Neural cell (in vitro differentiated cells): ENCODE results near the gene TMC6. TPM values are rescaled to one million over a fixed set of nuclear protein-coding genes. Genes with fewer than 3 reads are reported as not detected.
"Not testable (repeated sequence)": the region's sequence is repeated elsewhere in the genome, so short reads cannot be mapped to it uniquely, and the experiment has no call there.

Experiments
- H2AFZ ChIP-seq: fragments of 200-600, 300-800 bp; sonication (generic), shearing (Covaris generic); 2 replicates; pipeline ENCODE4 v1.6.0; 2014; ENCODE audit warnings: low read depth, mild to moderate bottlenecking, antibody characterized with exemption, low read length, moderate library complexity
- H3F3A ChIP-seq: fragments of 200-600 bp; shearing (Covaris generic); 2 replicates; pipeline ENCODE4 v1.6.1; 2016; ENCODE audit warnings: mild to moderate bottlenecking, moderate library complexity, mixed read lengths, antibody characterized with exemption, low read length; ENCODE audit not compliant: insufficient read depth, poor library complexity, severe bottlenecking
- H3K27ac ChIP-seq: fragments of 200-600, 300-800 bp; sonication (generic), shearing (Covaris generic); 2 replicates; pipeline ENCODE4 v1.5.1; 2014; ENCODE audit warnings: mild to moderate bottlenecking, low read length, moderate library complexity
- H3K27me3 ChIP-seq: fragments of 300-800, 200-600 bp; sonication (generic), shearing (Covaris generic); 2 replicates; pipeline ENCODE4 v1.6.0; 2014; ENCODE audit warnings: mild to moderate bottlenecking, low read depth, low read length, moderate library complexity; ENCODE audit not compliant: insufficient read depth
- H3K36me3 ChIP-seq: fragments of 300-800, 200-600 bp; sonication (generic), shearing (Covaris generic); 2 replicates; pipeline ENCODE4 v1.5.1; 2014; ENCODE audit warnings: mild to moderate bottlenecking, antibody characterized with exemption, low read length, moderate library complexity; ENCODE audit not compliant: insufficient read depth
- H3K4me2 ChIP-seq: fragments of 300-800, 200-600 bp; sonication (generic), shearing (Covaris generic); 2 replicates; pipeline ENCODE4 v1.6.0; 2014; ENCODE audit warnings: mild to moderate bottlenecking, low read length
- H3K4me3 ChIP-seq: fragments of 300-800, 200-600 bp; sonication (generic), shearing (Covaris generic); 2 replicates; pipeline ENCODE4 v1.5.1; 2014; ENCODE audit warnings: mild to moderate bottlenecking, low read length, moderate library complexity
- H3K79me2 ChIP-seq: fragments of 200-600 bp; shearing (Covaris generic); replicated peaks from 2 replicates; pipeline ENCODE4 v1.6.0; 2014; ENCODE audit warnings: mild to moderate bottlenecking, low read length, moderate library complexity; ENCODE audit not compliant: insufficient read depth
- H3K9ac ChIP-seq: fragments of 300-800, 200-600 bp; sonication (generic), shearing (Covaris generic); 2 replicates; pipeline ENCODE4 v1.6.1; 2016; ENCODE audit warnings: mild to moderate bottlenecking, low read length, mixed read lengths
- H3K9me2 ChIP-seq: fragments of 200-600 bp; shearing (Covaris generic); 2 replicates; pipeline ENCODE4 v1.6.1; 2016; ENCODE audit warnings: mild to moderate bottlenecking, low read length, mixed read lengths; ENCODE audit not compliant: insufficient read depth
- H3K9me3 ChIP-seq: fragments of 200-600, 300-800 bp; sonication (generic), shearing (Covaris generic); 2 replicates; pipeline ENCODE4 v1.6.1; 2016; ENCODE audit warnings: mild to moderate bottlenecking, mixed run types, low read length, moderate library complexity, mixed read lengths
- H4K20me1 ChIP-seq: fragments of 200-600 bp; shearing (Covaris generic); 2 replicates; pipeline ENCODE4 v1.6.1; 2016; ENCODE audit warnings: mild to moderate bottlenecking, mixed run types; ENCODE audit not compliant: insufficient read depth
- EP300 ChIP-seq: fragments of 450-650 bp; conservative IDR thresholded peaks from 2 replicates; pipeline ENCODE4 v1.6.1; 2014; ENCODE audit warnings: antibody characterized with exemption, mild to moderate bottlenecking, moderate library complexity; ENCODE audit not compliant: poor library complexity, severe bottlenecking
- EZH2 ChIP-seq: fragments of 200-600, 300-800 bp; shearing (Covaris generic), sonication (generic); IDR thresholded peaks from 2 replicates; pipeline ENCODE4 v1.6.1; 2014; ENCODE audit warnings: antibody characterized with exemption, low read length, borderline replicate concordance, mild to moderate bottlenecking; ENCODE audit not compliant: insufficient read depth, poor library complexity, severe bottlenecking
- MXI1 ChIP-seq: fragments of 450-650 bp; conservative IDR thresholded peaks from 2 replicates; pipeline ENCODE4 v1.6.1; 2014; ENCODE audit warnings: antibody characterized with exemption, mild to moderate bottlenecking; ENCODE audit not compliant: poor library complexity, severe bottlenecking
- POLR2AphosphoS5 ChIP-seq: IDR thresholded peaks from 2 replicates; pipeline ENCODE4 v1.6.1; 2012
- RAD21 ChIP-seq: fragments of 450-650 bp; conservative IDR thresholded peaks from 2 replicates; pipeline ENCODE4 v1.6.1; 2014; ENCODE audit warnings: antibody characterized with exemption, mild to moderate bottlenecking, moderate library complexity
- SMC3 ChIP-seq: fragments of 450-650 bp; conservative IDR thresholded peaks from 2 replicates; pipeline ENCODE4 v1.6.1; 2014; ENCODE audit warnings: antibody characterized with exemption, mild to moderate bottlenecking, moderate library complexity; ENCODE audit not compliant: poor library complexity
- TAF1 ChIP-seq: IDR thresholded peaks from 2 replicates; pipeline ENCODE4 v1.6.1; 2012; ENCODE audit warnings: low read depth
- polyA plus RNA-seq: library from polyadenylated mRNA; depleted of rRNA; stranded (reverse); fragments of >200 nt; gene quantifications from 2 replicates; pipeline ENCODE4 v1.2.3, GENCODE V29; 2014
- TF ChIP-seq, protein P1 (sequence below): IDR thresholded peaks from 2 replicates; pipeline ENCODE4 v1.6.1; 2012; ENCODE audit warnings: borderline replicate concordance
- TF ChIP-seq, protein P2 (sequence below): fragments of 450-650 bp; IDR thresholded peaks from 2 replicates; pipeline ENCODE4 v1.5.1; 2014; ENCODE audit warnings: antibody characterized with exemption, mild to moderate bottlenecking, moderate library complexity; ENCODE audit not compliant: poor library complexity, severe bottlenecking

The TMC6 gene
- polyA plus RNA-seq, 1 donor from 2014 or later, result 0.16 TPM

DNA sequence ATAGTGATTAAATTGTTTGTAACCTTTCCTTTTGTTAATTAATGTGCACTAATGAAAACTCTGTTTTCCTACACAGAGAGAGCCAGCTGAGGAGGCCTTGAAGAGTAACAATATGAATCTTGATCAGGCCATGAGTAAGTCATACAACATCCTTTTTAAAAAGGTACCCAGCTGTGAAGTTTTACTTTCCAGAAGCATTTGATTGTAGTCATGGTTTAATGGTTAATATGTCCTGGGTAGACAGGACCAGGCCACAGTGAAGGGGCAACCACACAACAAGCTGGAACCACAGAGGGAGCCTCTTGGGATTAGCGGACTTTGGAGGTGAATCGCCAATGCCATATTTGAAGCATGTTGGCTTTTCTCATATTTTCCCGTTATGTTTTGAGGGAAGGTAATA, 55.6 kb downstream of the TMC6 start:
- no peak overlapping the region for H3K27ac ChIP-seq
- no peak overlapping the region for H3K4me3 ChIP-seq
- TF ChIP-seq EP300, result no peak
- no peak for TF ChIP-seq SMC3
- TF ChIP-seq MXI1, result no peak
- no peak for TF ChIP-seq TAF1
- no peak for TF ChIP-seq RAD21
- TF ChIP-seq, protein P1, sequence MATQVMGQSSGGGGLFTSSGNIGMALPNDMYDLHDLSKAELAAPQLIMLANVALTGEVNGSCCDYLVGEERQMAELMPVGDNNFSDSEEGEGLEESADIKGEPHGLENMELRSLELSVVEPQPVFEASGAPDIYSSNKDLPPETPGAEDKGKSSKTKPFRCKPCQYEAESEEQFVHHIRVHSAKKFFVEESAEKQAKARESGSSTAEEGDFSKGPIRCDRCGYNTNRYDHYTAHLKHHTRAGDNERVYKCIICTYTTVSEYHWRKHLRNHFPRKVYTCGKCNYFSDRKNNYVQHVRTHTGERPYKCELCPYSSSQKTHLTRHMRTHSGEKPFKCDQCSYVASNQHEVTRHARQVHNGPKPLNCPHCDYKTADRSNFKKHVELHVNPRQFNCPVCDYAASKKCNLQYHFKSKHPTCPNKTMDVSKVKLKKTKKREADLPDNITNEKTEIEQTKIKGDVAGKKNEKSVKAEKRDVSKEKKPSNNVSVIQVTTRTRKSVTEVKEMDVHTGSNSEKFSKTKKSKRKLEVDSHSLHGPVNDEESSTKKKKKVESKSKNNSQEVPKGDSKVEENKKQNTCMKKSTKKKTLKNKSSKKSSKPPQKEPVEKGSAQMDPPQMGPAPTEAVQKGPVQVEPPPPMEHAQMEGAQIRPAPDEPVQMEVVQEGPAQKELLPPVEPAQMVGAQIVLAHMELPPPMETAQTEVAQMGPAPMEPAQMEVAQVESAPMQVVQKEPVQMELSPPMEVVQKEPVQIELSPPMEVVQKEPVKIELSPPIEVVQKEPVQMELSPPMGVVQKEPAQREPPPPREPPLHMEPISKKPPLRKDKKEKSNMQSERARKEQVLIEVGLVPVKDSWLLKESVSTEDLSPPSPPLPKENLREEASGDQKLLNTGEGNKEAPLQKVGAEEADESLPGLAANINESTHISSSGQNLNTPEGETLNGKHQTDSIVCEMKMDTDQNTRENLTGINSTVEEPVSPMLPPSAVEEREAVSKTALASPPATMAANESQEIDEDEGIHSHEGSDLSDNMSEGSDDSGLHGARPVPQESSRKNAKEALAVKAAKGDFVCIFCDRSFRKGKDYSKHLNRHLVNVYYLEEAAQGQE, result no peak
- TF ChIP-seq POLR2AphosphoS5, result no peak
- no peak for TF ChIP-seq EZH2
- TF ChIP-seq, protein P2, sequence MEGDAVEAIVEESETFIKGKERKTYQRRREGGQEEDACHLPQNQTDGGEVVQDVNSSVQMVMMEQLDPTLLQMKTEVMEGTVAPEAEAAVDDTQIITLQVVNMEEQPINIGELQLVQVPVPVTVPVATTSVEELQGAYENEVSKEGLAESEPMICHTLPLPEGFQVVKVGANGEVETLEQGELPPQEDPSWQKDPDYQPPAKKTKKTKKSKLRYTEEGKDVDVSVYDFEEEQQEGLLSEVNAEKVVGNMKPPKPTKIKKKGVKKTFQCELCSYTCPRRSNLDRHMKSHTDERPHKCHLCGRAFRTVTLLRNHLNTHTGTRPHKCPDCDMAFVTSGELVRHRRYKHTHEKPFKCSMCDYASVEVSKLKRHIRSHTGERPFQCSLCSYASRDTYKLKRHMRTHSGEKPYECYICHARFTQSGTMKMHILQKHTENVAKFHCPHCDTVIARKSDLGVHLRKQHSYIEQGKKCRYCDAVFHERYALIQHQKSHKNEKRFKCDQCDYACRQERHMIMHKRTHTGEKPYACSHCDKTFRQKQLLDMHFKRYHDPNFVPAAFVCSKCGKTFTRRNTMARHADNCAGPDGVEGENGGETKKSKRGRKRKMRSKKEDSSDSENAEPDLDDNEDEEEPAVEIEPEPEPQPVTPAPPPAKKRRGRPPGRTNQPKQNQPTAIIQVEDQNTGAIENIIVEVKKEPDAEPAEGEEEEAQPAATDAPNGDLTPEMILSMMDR, result no peak
- H3K4me2 ChIP-seq, result no peak overlapping the region
- no peaks in the 10 kb centered on the region for H3F3A ChIP-seq
- H3K9me3 ChIP-seq, result no peaks in the 10 kb centered on the region
- H4K20me1 ChIP-seq, result no peaks in the 10 kb centered on the region
- H2AFZ ChIP-seq, result no peak overlapping the region
- no peak overlapping the region for H3K9ac ChIP-seq
- peaks cover 31% of the 10 kb centered on the region for H3K36me3 ChIP-seq
- no peaks in the 10 kb centered on the region for H3K79me2 ChIP-seq
- no peaks in the 10 kb centered on the region for H3K27me3 ChIP-seq
- H3K9me2 ChIP-seq, result no peaks in the 10 kb centered on the region

DNA sequence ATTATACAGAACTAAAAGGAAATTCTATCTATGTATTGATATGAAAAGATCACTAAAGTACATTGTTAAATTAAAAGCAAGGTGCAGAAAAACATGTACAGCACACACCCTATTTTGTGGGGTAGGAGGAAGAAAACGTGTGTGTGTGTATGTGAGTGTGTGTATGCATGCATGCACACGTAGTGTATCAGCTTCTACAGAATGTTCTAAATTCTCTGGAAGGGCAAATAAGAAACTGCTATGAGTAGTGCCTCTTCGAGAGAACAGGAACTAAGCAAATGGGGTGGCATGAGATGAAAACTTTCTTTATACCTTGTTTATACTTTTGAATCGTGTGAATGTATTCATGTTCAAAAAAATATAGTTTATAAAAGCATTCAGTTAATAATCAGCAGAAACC, 58.9 kb downstream of the TMC6 start:
- no peak for TF ChIP-seq POLR2AphosphoS5
- TF ChIP-seq MXI1, result no peak
- TF ChIP-seq TAF1, result no peak
- TF ChIP-seq EP300, result no peak
- TF ChIP-seq, protein P2, result no peak
- no peak for TF ChIP-seq RAD21
- TF ChIP-seq EZH2, result no peak
- no peak for TF ChIP-seq SMC3
- TF ChIP-seq, protein P1, result no peak
- Histone ChIP-seq H3K9me3 (no peaks in the 10 kb centered on the region), H3F3A (no peaks in the 10 kb centered on the region), H3K4me2 (no peak overlapping the region), H3K9me2 (no peaks in the 10 kb centered on the region), H3K27me3 (no peaks in the 10 kb centered on the region), H2AFZ (no peak overlapping the region), H3K79me2 (no peaks in the 10 kb centered on the region), H4K20me1 (peaks cover 3% of the 10 kb centered on the region), H3K9ac (no peak overlapping the region), H3K36me3 (peaks cover 17% of the 10 kb centered on the region), H3K4me3 (no peak overlapping the region), H3K27ac (no peak overlapping the region)

DNA sequence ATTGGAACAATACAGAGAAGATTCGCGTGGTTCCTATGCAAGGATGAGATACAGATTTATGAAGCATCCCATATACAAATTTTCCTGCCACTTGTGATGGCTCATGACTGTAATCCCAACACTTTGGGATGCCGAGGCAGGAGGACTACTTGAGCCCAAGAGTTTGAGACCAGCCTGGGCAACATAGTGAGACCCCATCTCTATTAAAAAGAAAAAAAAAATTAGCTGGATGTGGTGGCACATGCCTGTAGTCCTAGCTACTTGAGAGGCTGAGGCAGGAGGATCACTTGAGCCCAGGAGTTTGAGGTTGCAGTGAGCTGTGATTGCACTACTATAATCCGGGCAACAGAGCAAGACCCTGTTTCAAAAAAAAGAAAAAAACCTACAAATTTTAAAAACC, 61.6 kb downstream of the TMC6 start:
- H4K20me1 ChIP-seq, result peaks cover 14% of the 10 kb centered on the region
- H3F3A ChIP-seq, H3K4me3 ChIP-seq, H3K9ac ChIP-seq, H3K9me3 ChIP-seq, H3K27ac ChIP-seq, H2AFZ ChIP-seq, H3K4me2 ChIP-seq, H3K36me3 ChIP-seq, H3K9me2 ChIP-seq, H3K27me3 ChIP-seq: not testable (repeated sequence)
- peaks cover 20% of the 10 kb centered on the region for H3K79me2 ChIP-seq
